A549 (cell line): ENCODE results near the gene CFAP69. TPM values are rescaled to one million over a fixed set of nuclear protein-coding genes. Genes with fewer than 3 reads are reported as not detected.

Experiments
- ATAC-seq, 2 experiments: fragments of 200-7000 bp in 1 of 2; fragments of >200 bp in 1 of 2; cut with Nextera tagmentation in 1 of 2; cut with Tn5 transposase in 1 of 2; 3 replicates each; pipeline versions ENCODE4 v1.8.0 to v1.9.1; 2018 to 2020; ENCODE audit warnings: mild to moderate bottlenecking in 1 of 2, moderate library complexity in 1 of 2
- CTCF ChIA-PET: fragments of 300-600 bp; sonication (Branson Sonifier 250); formaldehyde crosslinking; extraction: SDS; loops from one replicate; lab custom pipeline; 2021; ENCODE audit warnings: antibody characterized with exemption, inconsistent platforms; lab: Yijun Ruan, JAX
- POLR2A ChIA-PET: fragments of 350-600 bp; formaldehyde crosslinking; extraction: SDS; loops from one replicate; lab custom pipeline; 2021; ENCODE audit warnings: antibody characterized with exemption, inconsistent platforms; lab: Yijun Ruan, JAX
- DNase-seq, 2 experiments: peaks; one replicate each; pipeline versions ENCODE4 v3.0.0 to v3.0.0-alpha.2; 2011 to 2016; ENCODE audit warnings: low read depth in 1 of 2, low spot score in 1 of 2
- FAIRE-seq: peaks from 2 replicates; lab custom pipeline; 2011; peaks lifted over from hg19 to GRCh38; lab: Jason Lieb, UNC
- H3K27ac ChIP-seq, 2 experiments: fragments of >200 bp; sonication (Bioruptor Twin); formaldehyde crosslinking; 3 replicates each; pipeline ENCODE4 v1.5.1; 2016 to 2017
- H3K4me1 ChIP-seq: fragments of >200 bp; sonication (Bioruptor Twin); formaldehyde crosslinking; 3 replicates; pipeline ENCODE4 v1.6.1; 2016
- H3K4me2 ChIP-seq: fragments of >200 bp; sonication (Bioruptor Twin); formaldehyde crosslinking; 3 replicates; pipeline ENCODE4 v1.6.1; 2016
- H3K4me3 ChIP-seq: fragments of >200 bp; sonication (Bioruptor Twin); formaldehyde crosslinking; 3 replicates; pipeline ENCODE4 v1.5.1; 2016
- H3K9me3 ChIP-seq: fragments of >200 bp; sonication (Bioruptor Twin); formaldehyde crosslinking; 3 replicates; pipeline ENCODE4 v1.6.1; 2016
- BHLHE40 ChIP-seq: IDR thresholded peaks from 2 replicates; pipeline ENCODE4 v1.6.1; 2012; ENCODE audit warnings: low read depth, low read length, inconsistent platforms
- CBX2 ChIP-seq: fragments of 200-600 bp; sonication (generic); IDR thresholded peaks from 2 replicates; pipeline ENCODE4 v1.6.1; 2016; ENCODE audit warnings: low read depth, mild to moderate bottlenecking, borderline replicate concordance
- CBX8 ChIP-seq: fragments of 200-600 bp; sonication (generic); IDR thresholded peaks from 2 replicates; pipeline ENCODE4 v1.6.1; 2016
- CEBPB ChIP-seq, 2 experiments: fragments of >200 bp in 1 of 2; sonication (Bioruptor Twin) in 1 of 2; formaldehyde crosslinking in 1 of 2; IDR thresholded peaks; 2 replicates each; pipeline ENCODE4 v1.6.1; 2012 to 2016
- CHD2 ChIP-seq: fragments of 150-350 bp; IDR thresholded peaks from 2 replicates; pipeline ENCODE4 v1.6.1; 2014; ENCODE audit warnings: low read length; ENCODE audit not compliant: partially characterized antibody
- CHD4 ChIP-seq: fragments of 200-600 bp; sonication (generic); IDR thresholded peaks from 2 replicates; pipeline ENCODE4 v1.6.1; 2016; ENCODE audit warnings: antibody characterized with exemption, mild to moderate bottlenecking, borderline replicate concordance
- EHF ChIP-seq: fragments of 250-450 bp; sonication (Bioruptor Pico); IDR thresholded peaks from 2 replicates; pipeline ENCODE4 v1.5.0; 2020; ENCODE audit warnings: mild to moderate bottlenecking
- EHMT2 ChIP-seq: fragments of 200-600 bp; sonication (generic); IDR thresholded peaks from 2 replicates; pipeline ENCODE4 v1.6.1; 2016; ENCODE audit warnings: antibody characterized with exemption, low read depth, mild to moderate bottlenecking, moderate library complexity
- EP300 ChIP-seq, 2 experiments: fragments of >200 bp; sonication (Bioruptor Twin); formaldehyde crosslinking; IDR thresholded peaks; 2 replicates in 1 of 2; 3 replicates in 1 of 2; pipeline ENCODE4 v1.6.1; 2016 to 2017
- ESRRA ChIP-seq: fragments of 150-350 bp; IDR thresholded peaks from 2 replicates; pipeline ENCODE4 v1.6.1; 2014; ENCODE audit warnings: mild to moderate bottlenecking, low read length, borderline replicate concordance
- FOSL2 ChIP-seq, 2 experiments: fragments of 450-650 bp in 1 of 2; fragments of >200 bp in 1 of 2; sonication (Bioruptor Twin) in 1 of 2; formaldehyde crosslinking; IDR thresholded peaks; 2 replicates each; pipeline versions ENCODE4 v1.5.0 to v1.6.1; 2016 to 2020; ENCODE audit warnings: mild to moderate bottlenecking in 1 of 2, moderate library complexity in 1 of 2
- GATA3 ChIP-seq: IDR thresholded peaks from 2 replicates; pipeline ENCODE4 v1.6.1; 2012; ENCODE audit warnings: borderline replicate concordance
- HEYL ChIP-seq: fragments of 250-450 bp; sonication (Bioruptor Pico); IDR thresholded peaks from 2 replicates; pipeline ENCODE4 v1.8.0; 2021; ENCODE audit warnings: mild to moderate bottlenecking, moderate library complexity
- HOXA7 ChIP-seq: fragments of 250-450 bp; sonication (Bioruptor Pico); IDR thresholded peaks from 2 replicates; pipeline ENCODE4 v1.5.0; 2020; ENCODE audit warnings: mild to moderate bottlenecking, moderate library complexity
- KDM1A ChIP-seq: fragments of 200-600 bp; sonication (generic); IDR thresholded peaks from 2 replicates; pipeline ENCODE4 v1.6.1; 2016; ENCODE audit warnings: low read depth, mild to moderate bottlenecking
- RARB ChIP-seq: fragments of 250-450 bp; sonication (Bioruptor Pico); IDR thresholded peaks from 2 replicates; pipeline ENCODE4 v1.8.0; 2021; ENCODE audit warnings: mild to moderate bottlenecking, moderate library complexity
- RNF2 ChIP-seq: fragments of 200-600 bp; sonication (generic); IDR thresholded peaks from 2 replicates; pipeline ENCODE4 v1.6.1; 2016; ENCODE audit warnings: low read depth, mild to moderate bottlenecking, antibody characterized with exemption, moderate library complexity, borderline replicate concordance
- ZSCAN20 ChIP-seq: fragments of 250-450 bp; sonication (Bioruptor Pico); IDR thresholded peaks from 2 replicates; pipeline ENCODE4 v1.8.0; 2022; ENCODE audit warnings: mild to moderate bottlenecking, moderate library complexity
- whole genome bisulfite sequencing: methylation state at CpG from one replicate; pipeline ENCODE4 v1.1.6; 2017; ENCODE audit errors: missing lambda C conversion rate; 5-methylcytosine and 5-hydroxymethylcytosine counted together
- polyA plus RNA-seq, 4 experiments: library from polyadenylated mRNA; depleted of rRNA in 3 of 4; stranded (reverse); fragments of >200 nt; fragmentation: RNase III in 1 of 4; extraction: RNeasy Plus Mini Kit Qiagen cat#74134 plus additional on column Dnase treatment in 1 of 4; gene quantifications; 2 replicates in 3 of 4; 3 replicates in 1 of 4; pipeline ENCODE4 v1.2.3, GENCODE V29; 2011 to 2017
- TF ChIP-seq, protein P1 (sequence below): fragments of 450-650 bp; IDR thresholded peaks from 2 replicates; pipeline ENCODE4 v1.6.1; 2014; ENCODE audit warnings: antibody characterized with exemption
- TF ChIP-seq, protein P2 (sequence below): fragments of 200-600 bp; sonication (generic); IDR thresholded peaks from 2 replicates; pipeline ENCODE4 v1.6.1; 2016; ENCODE audit warnings: antibody characterized with exemption, mild to moderate bottlenecking, moderate library complexity

Gene CFAP69
- polyA plus RNA-seq, 2 of the 4 experiments (the other 2 are of a cell fraction): 1.9 to 6.1 TPM

- WGBS: 42% methylated on average over 1 of the region's 1 CpG
- ChIA-PET POLR2A (interaction anchor here (0.9 kb wide), 1 partner anchor 32 kb away, joined by 3 read pairs; the partner anchor contains the start of gene STEAP2), CTCF (interaction anchor here (1.2 to 5.0 kb wide), 4 partner anchors 28 to 184 kb away, joined by 3 to 23 read pairs (median 6); partner anchors contain the start of genes STEAP1 and STEAP2)
These were observed 1.4 kb upstream of the CFAP69 start for GRCh38 chr7:90243556-90243955.

GRCh38 chr7:90244565-90244908 lies 437 bp upstream of the CFAP69 start:
- TF ChIP-seq KDM1A (0 out of 2 replicates have a peak, but pooled peaks have one; percentile 47), CBX2 (no peak)
- ATAC-seq (peak in 1 of 2 experiments; percentile 9; a peak in 3 of 6 replicates), FAIRE-seq (no peak), DNase-seq (no peak)
- Histone ChIP-seq H3K4me1 (peaks cover 11% of the 10 kb centered on the region; the same call in 2 of the 3 replicates), H3K4me2 (peak overlapping the region; percentile 97), H3K27ac (peak overlapping the region; percentile 79 to 86), H3K9me3 (no peaks in the 10 kb centered on the region), H3K4me3 (peak overlapping the region; percentile 97)
- ChIA-PET POLR2A (interaction anchor here (1.5 kb wide), 1 partner anchor 33 kb away, joined by 4 read pairs; the partner anchor contains the start of gene STEAP2), CTCF (interaction anchor here (0.6 to 5.0 kb wide), 5 partner anchors 33 to 183 kb away, joined by 3 to 23 read pairs (median 5); partner anchors contain the start of gene STEAP2)
- WGBS: 23% methylated on average over 6 of the region's 6 CpGs

More at GRCh38 chr7:90243556-90243955, 1.4 kb upstream of the CFAP69 start:
- no peak for FAIRE-seq
- Histone ChIP-seq H3K9me3 (no peaks in the 10 kb centered on the region), H3K4me1 (peaks cover 11% of the 10 kb centered on the region; the same call in 2 of the 3 replicates), H3K4me2 (no peak overlapping the region), H3K4me3 (no peak overlapping the region), H3K27ac (no peak overlapping the region)
- no peak for DNase-seq
- ATAC-seq: no peak
- TF ChIP-seq HOXA7 (CRISPR knock-in tag) (no peak), ESRRA (no peak), RNF2 (no peak), FOSL2 (IDR thresholded peaks at IDR 0.05) (no peak), FOSL2 (CRISPR knock-in tag; IDR thresholded peaks at IDR 0.05) (no peak), CEBPB (IDR thresholded peaks at IDR 0.05) (no peak), EP300 (IDR thresholded peaks at IDR 0.05) (no peak)

DNA sequence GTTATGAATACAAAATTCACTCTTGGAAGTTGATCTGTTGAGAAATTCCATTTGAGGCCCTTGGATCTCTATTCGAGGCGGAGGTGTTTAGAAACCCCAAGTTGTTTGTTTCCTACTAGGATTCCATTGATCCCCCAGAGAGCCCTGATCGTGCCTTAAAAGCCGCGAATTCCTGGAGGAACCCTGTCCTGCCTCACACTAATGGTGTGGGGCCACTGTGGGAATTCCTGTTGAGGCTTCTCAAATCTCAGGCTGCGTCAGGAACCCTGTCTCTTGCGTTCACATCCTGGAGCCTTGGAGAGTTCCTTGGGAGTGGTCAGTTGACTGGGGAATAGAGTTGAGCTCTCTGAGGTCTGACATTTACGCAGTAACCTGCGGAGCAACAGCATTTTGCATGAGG lies 1.2 kb downstream of the CFAP69 start:
- no peak overlapping the region for H3K27ac ChIP-seq
- ChIA-PET CTCF (interaction anchor here (1.0 to 5.0 kb wide), 4 partner anchors 35 to 93 kb away, joined by 4 to 23 read pairs (median 6); partner anchors contain the start of genes STEAP1 and STEAP2), POLR2A (interaction anchor here (1.5 kb wide), 1 partner anchor 35 kb away, joined by 4 read pairs; the partner anchor contains the start of gene STEAP2)
- ATAC-seq: no peak
- FAIRE-seq: no peak
- peak overlapping the region; percentile 97 for H3K4me2 ChIP-seq
- no peaks in the 10 kb centered on the region for H3K9me3 ChIP-seq
- no peak overlapping the region for H3K4me3 ChIP-seq
- H3K4me1 ChIP-seq: peaks cover 11% of the 10 kb centered on the region; the same call in 2 of the 3 replicates
- WGBS: 65% methylated on average over 9 of the region's 9 CpGs
- TF ChIP-seq CHD4: no peak
- no peak for TF ChIP-seq EHMT2
- no peak for TF ChIP-seq GATA3
- TF ChIP-seq CHD2: no peak
- no peak for TF ChIP-seq ZSCAN20 (CRISPR knock-in tag)
- TF ChIP-seq BHLHE40: no peak
- no peak for TF ChIP-seq CBX8
- TF ChIP-seq, protein P1, sequence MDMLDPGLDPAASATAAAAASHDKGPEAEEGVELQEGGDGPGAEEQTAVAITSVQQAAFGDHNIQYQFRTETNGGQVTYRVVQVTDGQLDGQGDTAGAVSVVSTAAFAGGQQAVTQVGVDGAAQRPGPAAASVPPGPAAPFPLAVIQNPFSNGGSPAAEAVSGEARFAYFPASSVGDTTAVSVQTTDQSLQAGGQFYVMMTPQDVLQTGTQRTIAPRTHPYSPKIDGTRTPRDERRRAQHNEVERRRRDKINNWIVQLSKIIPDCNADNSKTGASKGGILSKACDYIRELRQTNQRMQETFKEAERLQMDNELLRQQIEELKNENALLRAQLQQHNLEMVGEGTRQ: no peak
- TF ChIP-seq, all 56 proteins: peak for 0
- DNase-seq: no peak

DNA sequence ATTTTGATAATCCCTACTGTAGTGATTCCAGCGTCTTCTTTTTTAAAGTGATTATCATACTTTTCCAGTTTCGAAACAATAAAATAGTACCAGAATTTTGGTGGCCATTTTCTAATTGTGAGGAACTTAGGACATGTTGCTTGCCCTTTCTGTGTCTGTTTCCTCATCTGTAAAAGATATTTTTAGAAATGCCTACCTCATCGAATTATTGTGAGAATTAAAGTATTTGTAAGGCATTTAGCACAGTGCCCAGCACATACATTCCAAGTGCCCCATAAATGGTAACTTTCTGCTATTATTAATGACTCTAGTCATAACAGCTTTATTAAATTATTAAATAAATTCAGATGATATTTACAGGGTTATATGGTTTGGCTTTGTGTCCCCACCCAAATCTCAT lies 3.7 kb downstream of the CFAP69 start:
- POLR2A ChIA-PET: no interaction called here

More for the DNA sequence above, 3.7 kb downstream of the CFAP69 start:
- no peak for DNase-seq
- TF ChIP-seq HOXA7 (CRISPR knock-in tag): no peak
- TF ChIP-seq BHLHE40: no peak
- TF ChIP-seq EHF: no peak
- no peak for TF ChIP-seq RARB (CRISPR knock-in tag)
- no peak for TF ChIP-seq HEYL (CRISPR knock-in tag)
- TF ChIP-seq, protein P2, sequence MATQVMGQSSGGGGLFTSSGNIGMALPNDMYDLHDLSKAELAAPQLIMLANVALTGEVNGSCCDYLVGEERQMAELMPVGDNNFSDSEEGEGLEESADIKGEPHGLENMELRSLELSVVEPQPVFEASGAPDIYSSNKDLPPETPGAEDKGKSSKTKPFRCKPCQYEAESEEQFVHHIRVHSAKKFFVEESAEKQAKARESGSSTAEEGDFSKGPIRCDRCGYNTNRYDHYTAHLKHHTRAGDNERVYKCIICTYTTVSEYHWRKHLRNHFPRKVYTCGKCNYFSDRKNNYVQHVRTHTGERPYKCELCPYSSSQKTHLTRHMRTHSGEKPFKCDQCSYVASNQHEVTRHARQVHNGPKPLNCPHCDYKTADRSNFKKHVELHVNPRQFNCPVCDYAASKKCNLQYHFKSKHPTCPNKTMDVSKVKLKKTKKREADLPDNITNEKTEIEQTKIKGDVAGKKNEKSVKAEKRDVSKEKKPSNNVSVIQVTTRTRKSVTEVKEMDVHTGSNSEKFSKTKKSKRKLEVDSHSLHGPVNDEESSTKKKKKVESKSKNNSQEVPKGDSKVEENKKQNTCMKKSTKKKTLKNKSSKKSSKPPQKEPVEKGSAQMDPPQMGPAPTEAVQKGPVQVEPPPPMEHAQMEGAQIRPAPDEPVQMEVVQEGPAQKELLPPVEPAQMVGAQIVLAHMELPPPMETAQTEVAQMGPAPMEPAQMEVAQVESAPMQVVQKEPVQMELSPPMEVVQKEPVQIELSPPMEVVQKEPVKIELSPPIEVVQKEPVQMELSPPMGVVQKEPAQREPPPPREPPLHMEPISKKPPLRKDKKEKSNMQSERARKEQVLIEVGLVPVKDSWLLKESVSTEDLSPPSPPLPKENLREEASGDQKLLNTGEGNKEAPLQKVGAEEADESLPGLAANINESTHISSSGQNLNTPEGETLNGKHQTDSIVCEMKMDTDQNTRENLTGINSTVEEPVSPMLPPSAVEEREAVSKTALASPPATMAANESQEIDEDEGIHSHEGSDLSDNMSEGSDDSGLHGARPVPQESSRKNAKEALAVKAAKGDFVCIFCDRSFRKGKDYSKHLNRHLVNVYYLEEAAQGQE: no peak
- no peak for TF ChIP-seq EHMT2
- Histone ChIP-seq H3K27ac (no peak overlapping the region), H3K4me3 (no peak overlapping the region), H3K4me1 (peaks cover 11% of the 10 kb centered on the region; the same call in 2 of the 3 replicates), H3K4me2 (no peak overlapping the region), H3K9me3 (no peaks in the 10 kb centered on the region)
- FAIRE-seq: no peak
- WGBS: 56% methylated on average over 3 of the region's 3 CpGs
- ATAC-seq: no peak
- CTCF ChIA-PET: interaction anchor here (1.4 kb wide), 1 partner anchor 37 kb away, joined by 5 read pairs; the partner anchor contains the start of gene STEAP2
